ENCODE results near the gene PRRG3.

Gene PRRG3

DNA sequence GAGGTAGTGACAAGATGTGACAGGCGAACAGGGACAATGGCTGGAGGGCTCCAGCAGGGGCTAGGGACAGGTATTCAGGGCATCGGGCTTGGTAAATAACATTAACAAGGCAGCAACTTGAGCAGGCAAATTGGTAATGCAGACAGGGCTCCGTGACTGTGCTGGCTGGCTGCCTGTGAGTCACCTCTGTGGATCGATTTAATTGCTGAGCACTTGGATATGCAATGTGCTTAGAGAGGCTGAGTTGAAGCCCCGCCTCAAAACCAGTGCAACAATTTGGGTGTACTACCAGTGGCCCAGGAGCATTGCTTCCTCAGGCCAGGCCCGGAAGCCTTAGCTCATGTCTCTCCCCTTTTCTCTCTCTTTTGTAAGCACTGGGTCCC, 58.8 kb downstream of the PRRG3 start:
- no peaks in the 10 kb centered on the region for H3K36me3 ChIP-seq (ENCODE audit: control insufficient read depth in 2 of 2, insufficient read depth in 2 of 2, low read length in 2 of 2)
- H3K4me1 ChIP-seq (ENCODE audit: control insufficient read depth in 2 of 2, insufficient read depth in 2 of 2, low read length in 2 of 2) = peaks cover 0 to 2% of the 10 kb centered on the region in 2 donors
- H3K27me3 ChIP-seq (ENCODE audit: control insufficient read depth in 2 of 2, insufficient read depth in 2 of 2, low read length in 2 of 2) = peaks cover 4 to 15% of the 10 kb centered on the region in 2 donors
- H3K9me3 ChIP-seq (ENCODE audit: control insufficient read depth in 2 of 2, low read length in 2 of 2) = no peaks in the 10 kb centered on the region
- H3K4me3 ChIP-seq (ENCODE audit: low read length in 2 of 2) = no peak overlapping the region
- H3K27ac ChIP-seq (ENCODE audit: low read depth in 2 of 2, low read length in 2 of 2) = no peak overlapping the region
- no peak overlapping the region for H3K9ac ChIP-seq (ENCODE audit: low read depth in 1 of 2, low read length in 2 of 2)

DNA sequence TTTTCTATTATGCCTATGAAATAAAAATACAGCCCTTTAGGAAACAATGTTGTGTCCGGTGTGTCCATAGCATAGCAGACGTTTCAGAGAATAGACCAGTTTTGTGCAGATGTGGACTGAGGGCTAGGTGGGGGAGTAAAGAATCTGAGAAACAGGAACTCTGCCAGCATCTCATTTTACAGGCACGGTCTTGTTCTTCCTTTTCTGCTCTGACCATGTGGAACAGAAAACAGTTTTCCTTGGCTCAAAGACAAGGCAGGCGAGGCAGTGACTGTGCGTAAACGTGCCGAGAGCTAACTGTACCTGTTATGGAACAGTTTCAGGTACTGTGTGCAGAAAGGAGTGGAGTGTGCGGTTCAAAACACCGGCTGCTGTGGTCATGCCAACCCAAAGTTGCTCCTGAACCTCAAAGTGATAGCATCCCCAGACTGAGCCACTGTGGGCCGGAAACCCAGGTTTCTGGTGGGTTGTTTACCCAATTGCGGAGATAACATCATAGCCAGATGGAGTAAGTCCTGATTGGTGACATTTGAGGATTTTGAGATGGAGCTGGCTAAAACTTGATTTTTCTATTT, 59.5 kb downstream of the PRRG3 start:
- peaks cover 4 to 11% of the 10 kb centered on the region in 2 donors for H3K27me3 ChIP-seq (ENCODE audit: control insufficient read depth in 2 of 2, insufficient read depth in 2 of 2, low read length in 2 of 2)
- H3K4me3 ChIP-seq (ENCODE audit: low read length in 2 of 2) = no peak overlapping the region
- peaks cover 0 to 2% of the 10 kb centered on the region in 2 donors for H3K4me1 ChIP-seq (ENCODE audit: control insufficient read depth in 2 of 2, insufficient read depth in 2 of 2, low read length in 2 of 2)
- no peaks in the 10 kb centered on the region for H3K36me3 ChIP-seq (ENCODE audit: control insufficient read depth in 2 of 2, insufficient read depth in 2 of 2, low read length in 2 of 2)
- no peak overlapping the region for H3K9ac ChIP-seq (ENCODE audit: low read depth in 1 of 2, low read length in 2 of 2)
- H3K27ac ChIP-seq (ENCODE audit: low read depth in 2 of 2, low read length in 2 of 2) = no peak overlapping the region
- H3K9me3 ChIP-seq (ENCODE audit: control insufficient read depth in 2 of 2, low read length in 2 of 2) = no peaks in the 10 kb centered on the region
